Uterus (tissue), 4 donors: ENCODE measurements around the gene BPIFA2. TPM values are rescaled to one million over a fixed set of nuclear protein-coding genes. Genes with fewer than 3 reads are reported as not detected.
"Not testable (repeated sequence)": the region's sequence is repeated elsewhere in the genome, so short reads cannot be mapped to it uniquely, and the experiment has no call there.

Source experiments
- DNase-seq, 2 donors: peaks; one replicate each; pipeline ENCODE4 v3.0.0-alpha.2; 2019 to 2020
- H3K27ac ChIP-seq, 2 donors: fragments of 200-600 bp; sonication (generic); 1 replicate in 1 of 2; 2 replicates in 1 of 2; pipeline ENCODE4 v1.5.1; 2016 to 2018
- H3K27me3 ChIP-seq, 2 donors: fragments of 200-600 bp; sonication (generic); one replicate each; pipeline ENCODE4 v1.5.1; 2018 to 2019; ENCODE audit warnings: control low read depth in 1 of 2
- H3K36me3 ChIP-seq, 2 donors: fragments of 200-600 bp; sonication (generic); one replicate each; pipeline ENCODE4 v1.5.1; 2019; ENCODE audit warnings: control low read depth in 1 of 2
- H3K4me1 ChIP-seq, 2 donors: fragments of 200-600 bp; sonication (generic); one replicate each; pipeline ENCODE4 v1.5.1; 2018 to 2019; ENCODE audit warnings: control low read depth in 1 of 2
- H3K4me3 ChIP-seq, 2 donors: fragments of 200-600 bp; sonication (generic); 1 replicate in 1 of 2; 2 replicates in 1 of 2; pipeline ENCODE4 v1.5.1; 2018 to 2019; ENCODE audit warnings: mild to moderate bottlenecking in 1 of 2
- H3K9me3 ChIP-seq, 2 donors: fragments of 200-600 bp; sonication (generic); one replicate each; pipeline ENCODE4 v1.5.1; 2019; ENCODE audit warnings: control low read depth in 1 of 2
- POLR2A ChIP-seq, 2 donors: fragments of 450-650 bp; IDR thresholded peaks; one replicate each; pipeline ENCODE4 v1.6.1; 2016; ENCODE audit warnings: antibody characterized with exemption in 2 of 2, mild to moderate bottlenecking in 1 of 2, moderate library complexity in 1 of 2
- intact Hi-C: fragments of 100-400 bp; cut with DNase I; formaldehyde crosslinking; loops from one replicate; pipeline ENCODE4 v1.15.1; 2023; ENCODE audit warnings: low total_unique reads
- total RNA-seq, 4 donors: library from RNA; depleted of rRNA in 3 of 4; stranded (reverse); fragments of >200 nt in 3 of 4; gene quantifications; one replicate each; pipeline versions ENCODE4 v1.1.0 to v1.2.4, GENCODE V29; 2014 to 2023
- TF ChIP-seq, protein P1 (sequence below), 4 experiments: fragments of 200-600 bp in 2 of 4; fragments of 450-650 bp in 2 of 4; sonication (generic) in 2 of 4; IDR thresholded peaks; one replicate each; pipeline ENCODE4 v1.5.1; 2016 to 2019; ENCODE audit warnings: antibody characterized with exemption in 4 of 4, mild to moderate bottlenecking in 2 of 4, moderate library complexity in 1 of 4
- donor health status: DM: yes; HTN: yes; CAD: no.

The BPIFA2 gene, protein sequence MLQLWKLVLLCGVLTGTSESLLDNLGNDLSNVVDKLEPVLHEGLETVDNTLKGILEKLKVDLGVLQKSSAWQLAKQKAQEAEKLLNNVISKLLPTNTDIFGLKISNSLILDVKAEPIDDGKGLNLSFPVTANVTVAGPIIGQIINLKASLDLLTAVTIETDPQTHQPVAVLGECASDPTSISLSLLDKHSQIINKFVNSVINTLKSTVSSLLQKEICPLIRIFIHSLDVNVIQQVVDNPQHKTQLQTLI
- total RNA-seq: not detected

GRCh38 chr20:33167859-33168258 is at the start of gene BPIFA2:
TSS of gene BPIFA2 (plus strand) at chr20:33168159. CDS start at chr20:33169146, 987 bp downstream.
- no peak for DNase-seq
- no peaks in the 10 kb centered on the region for H3K27me3 ChIP-seq
- no peaks in the 10 kb centered on the region for H3K9me3 ChIP-seq
- intact Hi-C loops: no loop called here
- TF ChIP-seq POLR2A (IDR thresholded peaks at IDR 0.05): no peak
- no peak within 1 kb of the TSS for H3K4me3 ChIP-seq
- H3K36me3 ChIP-seq: no peaks in the 10 kb centered on the region
- no peak within 1 kb of the TSS for H3K27ac ChIP-seq
- H3K4me1 ChIP-seq: no peaks in the 10 kb centered on the region

GRCh38 chr20:33119725-33120720 is 47.9 kb upstream of the BPIFA2 start:
- no peaks in the 10 kb centered on the region for H3K9me3 ChIP-seq
- intact Hi-C loops: no loop called here
- H3K4me3 ChIP-seq: no peak overlapping the region
- DNase-seq: no peak
- no peaks in the 10 kb centered on the region for H3K4me1 ChIP-seq
- TF ChIP-seq POLR2A (IDR thresholded peaks at IDR 0.05): no peak
- TF ChIP-seq, protein P1, sequence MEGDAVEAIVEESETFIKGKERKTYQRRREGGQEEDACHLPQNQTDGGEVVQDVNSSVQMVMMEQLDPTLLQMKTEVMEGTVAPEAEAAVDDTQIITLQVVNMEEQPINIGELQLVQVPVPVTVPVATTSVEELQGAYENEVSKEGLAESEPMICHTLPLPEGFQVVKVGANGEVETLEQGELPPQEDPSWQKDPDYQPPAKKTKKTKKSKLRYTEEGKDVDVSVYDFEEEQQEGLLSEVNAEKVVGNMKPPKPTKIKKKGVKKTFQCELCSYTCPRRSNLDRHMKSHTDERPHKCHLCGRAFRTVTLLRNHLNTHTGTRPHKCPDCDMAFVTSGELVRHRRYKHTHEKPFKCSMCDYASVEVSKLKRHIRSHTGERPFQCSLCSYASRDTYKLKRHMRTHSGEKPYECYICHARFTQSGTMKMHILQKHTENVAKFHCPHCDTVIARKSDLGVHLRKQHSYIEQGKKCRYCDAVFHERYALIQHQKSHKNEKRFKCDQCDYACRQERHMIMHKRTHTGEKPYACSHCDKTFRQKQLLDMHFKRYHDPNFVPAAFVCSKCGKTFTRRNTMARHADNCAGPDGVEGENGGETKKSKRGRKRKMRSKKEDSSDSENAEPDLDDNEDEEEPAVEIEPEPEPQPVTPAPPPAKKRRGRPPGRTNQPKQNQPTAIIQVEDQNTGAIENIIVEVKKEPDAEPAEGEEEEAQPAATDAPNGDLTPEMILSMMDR (IDR thresholded peaks at IDR 0.05): no peak
- no peak overlapping the region for H3K27ac ChIP-seq
- H3K27me3 ChIP-seq: no peaks in the 10 kb centered on the region
- H3K36me3 ChIP-seq: no peaks in the 10 kb centered on the region

- TF ChIP-seq POLR2A (IDR thresholded peaks at IDR 0.05): no peak
- TF ChIP-seq, protein P1 (IDR thresholded peaks at IDR 0.05): no peak
These were observed 47.0 kb upstream of the BPIFA2 start for GRCh38 chr20:33120934-33121333.

DNA sequence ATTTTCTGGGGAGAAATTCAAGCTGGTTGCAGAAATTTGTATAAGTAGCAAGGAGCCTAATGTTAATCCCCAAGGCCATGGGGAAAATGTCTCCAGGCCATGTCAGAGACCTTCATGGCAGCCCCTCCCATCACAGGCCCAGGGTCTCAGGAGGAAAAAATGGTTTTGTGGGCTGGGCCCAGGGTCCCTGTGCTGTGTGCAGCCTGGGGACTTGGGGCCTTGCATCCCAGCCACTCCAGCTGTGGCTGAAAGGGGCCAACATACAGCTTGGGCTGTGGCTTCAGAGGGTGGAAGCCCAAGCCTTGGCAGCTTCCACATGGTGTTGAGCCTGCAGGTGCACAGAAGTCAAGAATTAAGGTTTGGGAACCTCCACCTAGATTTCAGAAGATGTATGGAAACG is 45.7 kb upstream of the BPIFA2 start:
- DNase-seq, H3K27me3 ChIP-seq, intact Hi-C loops, H3K4me3 ChIP-seq, H3K36me3 ChIP-seq, H3K4me1 ChIP-seq, H3K27ac ChIP-seq, H3K9me3 ChIP-seq: not testable (repeated sequence)

More at GRCh38 chr20:33120934-33121333, 47.0 kb upstream of the BPIFA2 start:
- Histone ChIP-seq H3K9me3 (no peaks in the 10 kb centered on the region), H3K36me3 (no peaks in the 10 kb centered on the region), H3K27ac (no peak overlapping the region), H3K4me1 (no peaks in the 10 kb centered on the region), H3K27me3 (no peaks in the 10 kb centered on the region), H3K4me3 (no peak overlapping the region)
- no peak for DNase-seq
- intact Hi-C loops: no loop called here

GRCh38 chr20:33124261-33124660 is 43.7 kb upstream of the BPIFA2 start:
- Histone ChIP-seq H3K27ac (no peak overlapping the region), H3K36me3 (no peaks in the 10 kb centered on the region), H3K4me3 (no peak overlapping the region), H3K9me3 (no peaks in the 10 kb centered on the region), H3K4me1 (no peaks in the 10 kb centered on the region), H3K27me3 (no peaks in the 10 kb centered on the region)
- no peak for TF ChIP-seq POLR2A (IDR thresholded peaks at IDR 0.05)
- TF ChIP-seq, protein P1 (IDR thresholded peaks at IDR 0.05): no peak
- DNase-seq: no peak
- intact Hi-C loops: no loop called here

GRCh38 chr20:33124994-33125393 is 43.0 kb upstream of the BPIFA2 start:
- no peak for TF ChIP-seq POLR2A (IDR thresholded peaks at IDR 0.05)
- TF ChIP-seq, protein P1 (IDR thresholded peaks at IDR 0.05): no peak

More at GRCh38 chr20:33124994-33125393, 43.0 kb upstream of the BPIFA2 start:
- Histone ChIP-seq H3K4me3 (no peak overlapping the region), H3K9me3 (no peaks in the 10 kb centered on the region), H3K36me3 (no peaks in the 10 kb centered on the region), H3K4me1 (no peaks in the 10 kb centered on the region), H3K27me3 (no peaks in the 10 kb centered on the region), H3K27ac (no peak overlapping the region)
- DNase-seq: no peak
- intact Hi-C loops: no loop called here
